HFFc6 (cell line): ENCODE measurements around the gene OLR1. TPM values are rescaled to one million over a fixed set of nuclear protein-coding genes. Genes with fewer than 3 reads are reported as not detected.
A peak's percentile ranks its signal among the peaks of the same experiment; 100 is the strongest.
"Not testable (repeated sequence)": the region's sequence is repeated elsewhere in the genome, so short reads cannot be mapped to it uniquely, and the experiment has no call there.

Source experiments
- DNase-seq: peaks from one replicate; pipeline ENCODE4 v3.0.0-alpha.2; 2018
- H3K27ac Mint-ChIP-seq: 2 replicates; pipeline ENCODE4 v1.8.0; 2020; ENCODE audit warnings: mild to moderate bottlenecking, mixed read lengths
- H3K27me3 Mint-ChIP-seq: 2 replicates; pipeline ENCODE4 v1.8.0; 2021; ENCODE audit warnings: mild to moderate bottlenecking, moderate library complexity, mixed read lengths; ENCODE audit not compliant: insufficient read depth
- H3K36me3 Mint-ChIP-seq: 2 replicates; pipeline ENCODE4 v1.8.0; 2021; ENCODE audit warnings: low read depth, mixed read lengths
- H3K4me1 Mint-ChIP-seq: 2 replicates; pipeline ENCODE4 v1.8.0; 2020; ENCODE audit warnings: low read depth, mixed read lengths
- H3K4me3 Mint-ChIP-seq: 2 replicates; pipeline ENCODE4 v1.8.0; 2020; ENCODE audit warnings: mild to moderate bottlenecking, moderate library complexity, mixed read lengths
- H3K9me3 Mint-ChIP-seq: 2 replicates; pipeline ENCODE4 v1.8.0; 2020; ENCODE audit warnings: mild to moderate bottlenecking, mixed read lengths
- CTCF ChIP-seq: fragments of 200-600 bp; sonication (generic); IDR thresholded peaks from 2 replicates; pipeline ENCODE4 v1.5.0; 2021; ENCODE audit warnings: antibody characterized with exemption, mild to moderate bottlenecking
- long read RNA-seq: library from polyadenylated mRNA; unstranded; transcript quantifications from one replicate; pipeline ENCODE4 v2.0.0, GENCODE V29; 2019
- total RNA-seq, 6 experiments: library from RNA; stranded (reverse); fragmentation: NEBNext Ultra II Directional; extraction: Animal tissue kit (Norgen Biotek cat#: 25700); gene quantifications; 2 replicates in 1 of 6; 3 replicates in 5 of 6; pipeline ENCODE4 v1.2.3, GENCODE V29; 2021

OLR1 gene
- total RNA-seq: 10 to 100 TPM; 30.3 to 53.6 (median 40.0) TPM
- long read RNA-seq, transcript OLR1-201 (6 exons, 2,462 nt): major isoform, 28 of 53 reads
- long read RNA-seq, transcript OLR1-207 (5 exons, 732 nt): minor isoform, 7 of 53 reads
- long read RNA-seq, partial matches to known transcripts: 12 of 53 reads
- long read RNA-seq, other reads (novel, unspliced or antisense): 5 of 53 reads

- peak; percentile 24 for DNase-seq
- no peak for TF ChIP-seq CTCF
- Mint-ChIP-seq H3K27me3 (no peaks in the 10 kb centered on the region), H3K4me1 (peaks cover 64% of the 10 kb centered on the region), H3K27ac (peak within 1 kb of the TSS; percentile 46), H3K4me3 (peak within 1 kb of the TSS; percentile 61), H3K9me3 (no peaks in the 10 kb centered on the region), H3K36me3 (peaks cover 4% of the 10 kb centered on the region; the same call in 1 of the 2 replicates)
These were observed at the start of gene OLR1 for GRCh38 chr12:10171973-10172728. Gene OLR1, minus strand, starts transcription at chr12:10172132. Its CDS starts 55 bp downstream, at chr12:10172077.

- peak overlapping the region; percentile 30 for H3K27ac Mint-ChIP-seq
- H3K36me3 Mint-ChIP-seq: peaks cover 58% of the 10 kb centered on the region
- TF ChIP-seq CTCF: no peak
- H3K9me3 Mint-ChIP-seq: peaks cover 3% of the 10 kb centered on the region; the same call in 1 of the 2 replicates
- no peak overlapping the region; the same call in 1 of the 2 replicates for H3K4me3 Mint-ChIP-seq
- H3K4me1 Mint-ChIP-seq: peaks cover 25% of the 10 kb centered on the region
- peak; percentile 24 for DNase-seq
- H3K27me3 Mint-ChIP-seq: peaks cover 12% of the 10 kb centered on the region
These were observed 48.6 kb upstream of the OLR1 start for GRCh38 chr12:10220398-10221077.

- Mint-ChIP-seq H3K4me1 (peaks cover 40% of the 10 kb centered on the region), H3K4me3 (no peak overlapping the region), H3K27ac (peak overlapping the region; percentile 45), H3K27me3 (peaks cover 9% of the 10 kb centered on the region), H3K36me3 (peaks cover 57% of the 10 kb centered on the region), H3K9me3 (no peaks in the 10 kb centered on the region)
- DNase-seq: no peak
- no peak for TF ChIP-seq CTCF
These were observed 46.1 kb upstream of the OLR1 start for GRCh38 chr12:10218021-10218420.

GRCh38 chr12:10215946-10216345 lies 44.0 kb upstream of the OLR1 start:
- Mint-ChIP-seq H3K4me3 (peak overlapping the region; percentile 99), H3K36me3 (peaks cover 36% of the 10 kb centered on the region), H3K4me1 (peaks cover 42% of the 10 kb centered on the region), H3K27me3 (peaks cover 11% of the 10 kb centered on the region)
- H3K27ac Mint-ChIP-seq, DNase-seq, H3K9me3 Mint-ChIP-seq: not testable (repeated sequence)

GRCh38 chr12:10215436-10215835 lies 43.5 kb upstream of the OLR1 start:
- no peak for DNase-seq
- H3K4me3 Mint-ChIP-seq: peak overlapping the region; percentile 99
- peaks cover 38% of the 10 kb centered on the region for H3K4me1 Mint-ChIP-seq
- H3K27me3 Mint-ChIP-seq: peaks cover 11% of the 10 kb centered on the region
- no peaks in the 10 kb centered on the region; the same call in 1 of the 2 replicates for H3K9me3 Mint-ChIP-seq
- no peak for TF ChIP-seq CTCF
- H3K36me3 Mint-ChIP-seq: peaks cover 31% of the 10 kb centered on the region
- H3K27ac Mint-ChIP-seq: peak overlapping the region; percentile 99; the same call in 1 of the 2 replicates
